HUES6 (cell line): ENCODE measurements around the gene HOXD10.

Experiments
- H3K27ac ChIP-seq: 2 replicates; pipeline ENCODE4 v1.7.0; 2013; ENCODE audit warnings: low read depth, mild to moderate bottlenecking, low read length, inconsistent platforms
- H3K27me3 ChIP-seq: 2 replicates; pipeline ENCODE4 v1.6.1; 2013; ENCODE audit warnings: low read length; ENCODE audit not compliant: control insufficient read depth, insufficient read depth
- H3K36me3 ChIP-seq: 2 replicates; pipeline ENCODE4 v1.6.1; 2013; ENCODE audit warnings: low read length; ENCODE audit not compliant: control insufficient read depth, insufficient read depth
- H3K4me1 ChIP-seq: 2 replicates; pipeline ENCODE4 v1.6.1; 2013; ENCODE audit warnings: low read length; ENCODE audit not compliant: control insufficient read depth, insufficient read depth
- H3K4me3 ChIP-seq: 2 replicates; pipeline ENCODE4 v1.5.1; 2013; ENCODE audit warnings: low read depth, low read length
- H3K9ac ChIP-seq: one replicate; pipeline ENCODE4 v1.6.1; 2013; ENCODE audit warnings: mild to moderate bottlenecking, low read length
- H3K9me3 ChIP-seq: 2 replicates; pipeline ENCODE4 v1.6.1; 2013; ENCODE audit warnings: low read depth, low read length; ENCODE audit not compliant: control insufficient read depth, insufficient read depth

HOXD10 gene

GRCh38 chr2:176115883-176116813 is at the start of gene HOXD10:
HOXD10 (plus strand) TSS chr2:176116778; CDS start chr2:176116834, 56 bp downstream.
- Histone ChIP-seq H3K27ac (no peak within 1 kb of the TSS), H3K4me3 (peak within 1 kb of the TSS; percentile 44), H3K4me1 (no peaks in the 10 kb centered on the region), H3K9me3 (no peaks in the 10 kb centered on the region), H3K9ac (no peak within 1 kb of the TSS), H3K36me3 (no peaks in the 10 kb centered on the region), H3K27me3 (peaks cover 100% of the 10 kb centered on the region)

GRCh38 chr2:176067589-176068418 is 48.8 kb upstream of the HOXD10 start:
- Histone ChIP-seq H3K9me3 (0 out of 2 replicates have a peak, but pooled peaks cover 3% of the 10 kb centered on the region), H3K4me1 (0 out of 2 replicates have a peak, but pooled peaks cover 2% of the 10 kb centered on the region), H3K4me3 (0 out of 2 replicates have a peak overlapping the region, but pooled peaks have one; percentile 12), H3K36me3 (no peaks in the 10 kb centered on the region), H3K27ac (no peak overlapping the region), H3K27me3 (peaks cover 96% of the 10 kb centered on the region), H3K9ac (no peak overlapping the region)

GRCh38 chr2:176068419-176068832 is 48.2 kb upstream of the HOXD10 start:
- Histone ChIP-seq H3K36me3 (no peaks in the 10 kb centered on the region), H3K4me3 (0 out of 2 replicates have a peak overlapping the region, but pooled peaks have one; percentile 12), H3K27ac (no peak overlapping the region), H3K27me3 (peaks cover 100% of the 10 kb centered on the region), H3K4me1 (0 out of 2 replicates have a peak, but pooled peaks cover 2% of the 10 kb centered on the region), H3K9ac (no peak overlapping the region), H3K9me3 (0 out of 2 replicates have a peak, but pooled peaks cover 3% of the 10 kb centered on the region)

GRCh38 chr2:176071330-176072291 is 45.0 kb upstream of the HOXD10 start:
- H3K9ac ChIP-seq: no peak overlapping the region
- 0 out of 2 replicates have a peak, but pooled peaks cover 3% of the 10 kb centered on the region for H3K9me3 ChIP-seq
- no peak overlapping the region for H3K27ac ChIP-seq
- H3K27me3 ChIP-seq: peaks cover 100% of the 10 kb centered on the region
- no peaks in the 10 kb centered on the region for H3K36me3 ChIP-seq
- H3K4me1 ChIP-seq: 0 out of 2 replicates have a peak, but pooled peaks cover 2% of the 10 kb centered on the region
- no peak overlapping the region for H3K4me3 ChIP-seq

- Histone ChIP-seq H3K4me3 (no peak overlapping the region), H3K27ac (no peak overlapping the region), H3K9me3 (0 out of 2 replicates have a peak, but pooled peaks cover 3% of the 10 kb centered on the region), H3K27me3 (peaks cover 100% of the 10 kb centered on the region), H3K36me3 (no peaks in the 10 kb centered on the region), H3K9ac (no peak overlapping the region), H3K4me1 (0 out of 2 replicates have a peak, but pooled peaks cover 2% of the 10 kb centered on the region)
Measured at GRCh38 chr2:176072292-176072669, 44.3 kb upstream of the HOXD10 start.

GRCh38 chr2:176072951-176073904 is 43.4 kb upstream of the HOXD10 start:
- Histone ChIP-seq H3K27me3 (peaks cover 100% of the 10 kb centered on the region), H3K4me1 (0 out of 2 replicates have a peak, but pooled peaks cover under 1% of the 10 kb centered on the region), H3K36me3 (no peaks in the 10 kb centered on the region), H3K9me3 (0 out of 2 replicates have a peak, but pooled peaks cover 3% of the 10 kb centered on the region), H3K4me3 (no peak overlapping the region), H3K27ac (no peak overlapping the region), H3K9ac (no peak overlapping the region)

- Histone ChIP-seq H3K4me1 (no peaks in the 10 kb centered on the region), H3K9me3 (no peaks in the 10 kb centered on the region), H3K36me3 (no peaks in the 10 kb centered on the region), H3K27me3 (peaks cover 98% of the 10 kb centered on the region), H3K27ac (no peak overlapping the region), H3K4me3 (0 out of 2 replicates have a peak overlapping the region, but pooled peaks have one; percentile 13), H3K9ac (no peak overlapping the region)
Measured at GRCh38 chr2:176074919-176075425, 41.6 kb upstream of the HOXD10 start.

GRCh38 chr2:176075481-176075880 is 41.1 kb upstream of the HOXD10 start:
- H3K4me1 ChIP-seq: 0 out of 2 replicates have a peak, but pooled peaks cover under 1% of the 10 kb centered on the region
- no peak overlapping the region for H3K9ac ChIP-seq
- peak overlapping the region; percentile 13 for H3K4me3 ChIP-seq
- no peak overlapping the region for H3K27ac ChIP-seq
- no peaks in the 10 kb centered on the region for H3K9me3 ChIP-seq
- no peaks in the 10 kb centered on the region for H3K36me3 ChIP-seq
- peaks cover 96% of the 10 kb centered on the region for H3K27me3 ChIP-seq

GRCh38 chr2:176076063-176076462 is 40.5 kb upstream of the HOXD10 start:
- Histone ChIP-seq H3K9ac (no peak overlapping the region), H3K4me3 (no peak overlapping the region), H3K27me3 (peaks cover 96% of the 10 kb centered on the region), H3K27ac (no peak overlapping the region), H3K36me3 (no peaks in the 10 kb centered on the region), H3K9me3 (no peaks in the 10 kb centered on the region), H3K4me1 (peaks cover 7% of the 10 kb centered on the region; the same call in 1 of the 2 replicates)
